PC-9 (cell line): Measurements from ENCODE around the gene ST8SIA6. TPM values are rescaled to one million over a fixed set of nuclear protein-coding genes. Genes with fewer than 3 reads are reported as not detected.

Experiments used
- BruUV-seq: library from RNA; stranded (reverse); fragments of 400-500 nt; replicated peaks from 2 replicates; lab custom pipeline; 2021; lab: Mats Ljungman, UMichigan
- CTCF ChIA-PET: fragments of 300-600 bp; sonication (Branson Sonifier 250); formaldehyde crosslinking; loops from one replicate; lab custom pipeline; 2022; ENCODE audit warnings: antibody characterized with exemption; lab: Charles Lee
- POLR2A ChIA-PET: fragments of 300-600 bp; sonication (Branson Sonifier 250); formaldehyde crosslinking; loops from one replicate; lab custom pipeline; 2022; ENCODE audit warnings: antibody characterized with exemption; ENCODE audit not compliant: unreplicated experiment; lab: Charles Lee
- DNase-seq, 2 experiments: peaks; one replicate each; pipeline versions ENCODE4 v3.0.0 to v3.0.0-alpha.2; 2015 to 2022; ENCODE audit warnings: mixed read lengths in 1 of 2
- H2AFZ ChIP-seq: fragments of 200-600 bp; sonication (generic); 2 replicates; pipeline ENCODE4 v1.8.1; 2017; ENCODE audit warnings: antibody characterized with exemption
- H3F3A ChIP-seq: fragments of 200-600 bp; sonication (generic); 2 replicates; pipeline ENCODE4 v1.8.1; 2017; ENCODE audit warnings: antibody characterized with exemption, mild to moderate bottlenecking, low read depth; ENCODE audit not compliant: insufficient read depth
- H3K27ac ChIP-seq: fragments of 200-600 bp; sonication (generic); 2 replicates; pipeline ENCODE4 v1.6.1; 2016; ENCODE audit warnings: mixed run types
- H3K27me3 ChIP-seq: fragments of 200-600 bp; sonication (generic); 2 replicates; pipeline ENCODE4 v1.6.1; 2016; ENCODE audit warnings: low read depth, mixed run types; ENCODE audit not compliant: insufficient read depth
- H3K36me3 ChIP-seq: fragments of 200-600 bp; sonication (generic); 2 replicates; pipeline ENCODE4 v1.6.1; 2016; ENCODE audit warnings: low read depth, mixed run types
- H3K4me1 ChIP-seq: fragments of 200-600 bp; sonication (generic); replicated peaks from 2 replicates; pipeline ENCODE4 v1.6.1; 2016; ENCODE audit warnings: mixed run types; ENCODE audit not compliant: insufficient read depth
- H3K4me2 ChIP-seq: fragments of 200-600 bp; sonication (generic); 2 replicates; pipeline ENCODE4 v1.6.1; 2017; ENCODE audit warnings: mixed run types
- H3K4me3 ChIP-seq: fragments of 200-600 bp; sonication (generic); 2 replicates; pipeline ENCODE4 v1.6.1; 2016; ENCODE audit warnings: mixed run types
- H3K79me2 ChIP-seq: fragments of 200-600 bp; sonication (generic); 2 replicates; pipeline ENCODE4 v1.6.1; 2017; ENCODE audit warnings: low read depth, mixed run types
- H3K9me2 ChIP-seq: fragments of 200-600 bp; sonication (generic); 2 replicates; pipeline ENCODE4 v1.8.1; 2017; ENCODE audit warnings: mild to moderate bottlenecking; ENCODE audit not compliant: insufficient read depth
- H3K9me3 ChIP-seq: fragments of 200-600 bp; sonication (generic); 2 replicates; pipeline ENCODE4 v1.8.1; 2016; ENCODE audit warnings: low read depth; ENCODE audit not compliant: insufficient read depth
- H4K20me1 ChIP-seq: fragments of 200-600 bp; sonication (generic); 2 replicates; pipeline ENCODE4 v1.8.1; 2017; ENCODE audit not compliant: insufficient read depth
- CTCF ChIP-seq: fragments of 200-600 bp; sonication (generic); conservative IDR thresholded peaks from 2 replicates; pipeline ENCODE4 v1.6.1; 2017; ENCODE audit warnings: mixed run types, antibody characterized with exemption, mild to moderate bottlenecking, moderate library complexity
- EZH2 ChIP-seq: fragments of 200-600 bp; sonication (generic); IDR thresholded peaks from 2 replicates; pipeline ENCODE4 v1.8.0; 2017; ENCODE audit warnings: antibody characterized with exemption, low read depth
- intact Hi-C: fragments of 100-400 bp; cut with micrococcal nuclease; formaldehyde crosslinking; loops from one replicate; pipeline ENCODE4 v1.10.0; 2022; ENCODE audit not compliant: unreplicated experiment
- total RNA-seq: library from RNA; stranded (reverse); gene quantifications from 2 replicates; pipeline ENCODE4 v1.2.3, GENCODE V29; 2021

The ST8SIA6 gene
- total RNA-seq, 1 experiment from 2014 or later: 2.1 TPM

- Histone ChIP-seq H4K20me1 (no peaks in the 10 kb centered on the region), H3K4me3 (no peak overlapping the region), H3K9me3 (no peaks in the 10 kb centered on the region), H2AFZ (no peak overlapping the region), H3K27ac (no peak overlapping the region), H3K4me2 (no peak overlapping the region), H3K9me2 (no peaks in the 10 kb centered on the region), H3K27me3 (no peaks in the 10 kb centered on the region), H3K79me2 (no peaks in the 10 kb centered on the region), H3K36me3 (no peaks in the 10 kb centered on the region), H3F3A (no peaks in the 10 kb centered on the region), H3K4me1 (no peaks in the 10 kb centered on the region)
- CTCF ChIA-PET: interaction anchor here (0.7 kb wide), 1 partner anchor 17 kb away, joined by 16 read pairs; no protein-coding TSS in a partner anchor
- POLR2A ChIA-PET: no interaction called here
- intact Hi-C loops: no loop called here
- no TSS peak for BruUV-seq
- no peak for TF ChIP-seq CTCF
- no peak for TF ChIP-seq EZH2
- DNase-seq: no peak
Observed at GRCh38 chr10:17470246-17470645, 15.9 kb upstream of the ST8SIA6 start.

GRCh38 chr10:17465328-17466125, 11.1 kb upstream of the ST8SIA6 start:
- Histone ChIP-seq H3F3A (no peaks in the 10 kb centered on the region), H4K20me1 (no peaks in the 10 kb centered on the region), H3K4me2 (no peak overlapping the region), H3K4me3 (no peak overlapping the region), H3K27ac (no peak overlapping the region), H3K9me3 (no peaks in the 10 kb centered on the region), H3K4me1 (no peaks in the 10 kb centered on the region), H3K79me2 (no peaks in the 10 kb centered on the region), H2AFZ (no peak overlapping the region), H3K36me3 (no peaks in the 10 kb centered on the region), H3K27me3 (no peaks in the 10 kb centered on the region), H3K9me2 (no peaks in the 10 kb centered on the region)
- no peak for TF ChIP-seq EZH2
- BruUV-seq: no TSS peak
- no peak for DNase-seq
- intact Hi-C loops: no loop called here
- POLR2A ChIA-PET: no interaction called here
- CTCF ChIA-PET: no interaction called here

GRCh38 chr10:17464545-17464944, 10.2 kb upstream of the ST8SIA6 start:
- CTCF ChIA-PET: no interaction called here
- H4K20me1 ChIP-seq: no peaks in the 10 kb centered on the region
- no peak overlapping the region for H2AFZ ChIP-seq
- DNase-seq: no peak
- no peaks in the 10 kb centered on the region for H3K27me3 ChIP-seq
- H3K9me3 ChIP-seq: no peaks in the 10 kb centered on the region
- no peaks in the 10 kb centered on the region for H3K36me3 ChIP-seq
- H3K4me3 ChIP-seq: no peak overlapping the region
- intact Hi-C loops: no loop called here
- POLR2A ChIA-PET: no interaction called here
- H3K79me2 ChIP-seq: no peaks in the 10 kb centered on the region
- H3F3A ChIP-seq: no peaks in the 10 kb centered on the region
- TF ChIP-seq EZH2 (no peak), CTCF (no peak)
- BruUV-seq: no TSS peak
- no peaks in the 10 kb centered on the region for H3K9me2 ChIP-seq
- H3K27ac ChIP-seq: no peak overlapping the region
- no peak overlapping the region for H3K4me2 ChIP-seq
- H3K4me1 ChIP-seq: no peaks in the 10 kb centered on the region
